H1 (cell line): ENCODE results near the gene MYO1G.

Source experiments
- BRCA1 ChIP-seq: IDR thresholded peaks from 2 replicates; pipeline ENCODE4 v1.6.1; 2012; ENCODE audit warnings: low read depth, low read length, improper control_type of control experiment
- CTCF ChIP-seq, 3 experiments: IDR thresholded peaks; 1 replicate in 2 of 3; 2 replicates in 1 of 3; pipeline versions ENCODE4 v1.5.1 to v1.6.1; 2011; ENCODE audit warnings: low read length in 3 of 3, mild to moderate bottlenecking in 3 of 3, inconsistent platforms in 2 of 3, low read depth in 1 of 3, moderate library complexity in 1 of 3; ENCODE audit not compliant: insufficient read depth in 1 of 3; ENCODE audit errors: control extremely low read depth in 1 of 3
- EZH2 ChIP-seq: fragments of 200-600 bp; sonication (generic); IDR thresholded peaks from 2 replicates; pipeline ENCODE4 v1.7.1; 2012; ENCODE audit warnings: low read depth, mild to moderate bottlenecking, moderate library complexity, low read length, inconsistent platforms; ENCODE audit not compliant: severe bottlenecking
- POLR2A ChIP-seq, 2 experiments: IDR thresholded peaks; 1 replicate in 1 of 2; 2 replicates in 1 of 2; pipeline ENCODE4 v1.6.1; 2011; ENCODE audit warnings: low read depth in 2 of 2, low read length in 2 of 2, mild to moderate bottlenecking in 2 of 2; ENCODE audit errors: control extremely low read depth in 1 of 2
- YY1 ChIP-seq: IDR thresholded peaks from 2 replicates; pipeline ENCODE4 v1.6.1; 2011; ENCODE audit warnings: low read depth, mild to moderate bottlenecking, low read length

- TF ChIP-seq CTCF (IDR thresholded peaks at IDR 0.05; ENCODE audit: control extremely low read depth in 1 of 3, insufficient read depth in 1 of 3, low read depth in 1 of 3, low read length in 3 of 3): no peak
- TF ChIP-seq YY1: no peak
- no peak for TF ChIP-seq BRCA1
- no peak for TF ChIP-seq EZH2
- TF ChIP-seq POLR2A (IDR thresholded peaks at IDR 0.05; ENCODE audit: control extremely low read depth in 1 of 2, low read depth in 2 of 2, low read length in 2 of 2): no peak
Measured at GRCh38 chr7:45001826-45002225, 23.0 kb upstream of the MYO1G start.
